NT2/D1 (cell line): ENCODE results near the gene VAPB.

ENCODE experiments used
- DNase-seq: peaks from one replicate; pipeline ENCODE4 v3.0.0-alpha.2; 2011; ENCODE audit warnings: low read depth, low spot score
- H3K27me3 ChIP-seq: 2 replicates; pipeline ENCODE4 v1.6.0; 2011; ENCODE audit warnings: mild to moderate bottlenecking; ENCODE audit not compliant: insufficient read length, insufficient read depth
- H3K36me3 ChIP-seq: 2 replicates; pipeline ENCODE4 v1.6.1; 2011; ENCODE audit warnings: mild to moderate bottlenecking, low read length, mixed read lengths; ENCODE audit not compliant: insufficient read depth, insufficient read length
- H3K4me1 ChIP-seq: 2 replicates; pipeline ENCODE4 v1.5.1; 2011; ENCODE audit not compliant: insufficient read depth, insufficient read length
- H3K4me3 ChIP-seq: 2 replicates; pipeline ENCODE4 v1.5.1; 2011; ENCODE audit warnings: low read depth; ENCODE audit not compliant: insufficient read length
- H3K9ac ChIP-seq: 2 replicates; pipeline ENCODE4 v1.6.0; 2011; ENCODE audit warnings: low read depth; ENCODE audit not compliant: insufficient read length
- H3K9me3 ChIP-seq: 2 replicates; pipeline ENCODE4 v1.5.1; 2011; ENCODE audit warnings: mild to moderate bottlenecking, low read length; ENCODE audit not compliant: insufficient read depth
- SUZ12 ChIP-seq: IDR thresholded peaks from 2 replicates; pipeline ENCODE4 v1.6.1; 2011; ENCODE audit not compliant: insufficient read length, insufficient read depth; ENCODE audit errors: extremely low read depth
- YY1 ChIP-seq: IDR thresholded peaks from 2 replicates; pipeline ENCODE4 v1.6.1; 2011; ENCODE audit not compliant: insufficient read length, insufficient read depth
- ZNF274 ChIP-seq: IDR thresholded peaks from 2 replicates; pipeline ENCODE4 v1.6.1; 2011; ENCODE audit warnings: mild to moderate bottlenecking, low read depth, low read length

The VAPB gene

GRCh38 chr20:58464838-58465237 lies 75.8 kb downstream of the VAPB start:
- TF ChIP-seq ZNF274 (no peak), SUZ12 (no peak), YY1 (no peak)
- Histone ChIP-seq H3K9me3 (no peaks in the 10 kb centered on the region), H3K9ac (no peak overlapping the region), H3K4me3 (no peak overlapping the region), H3K36me3 (no peaks in the 10 kb centered on the region), H3K4me1 (peaks cover 3% of the 10 kb centered on the region), H3K27me3 (peaks cover 1% of the 10 kb centered on the region)
- no peak for DNase-seq

- Histone ChIP-seq H3K36me3 (no peaks in the 10 kb centered on the region), H3K4me1 (peaks cover 3% of the 10 kb centered on the region), H3K4me3 (no peak overlapping the region), H3K9ac (no peak overlapping the region), H3K27me3 (peaks cover 3% of the 10 kb centered on the region), H3K9me3 (no peaks in the 10 kb centered on the region)
- TF ChIP-seq SUZ12 (no peak), YY1 (no peak), ZNF274 (no peak)
- DNase-seq, result no peak
These were observed 77.2 kb downstream of the VAPB start for GRCh38 chr20:58466095-58466708.

- DNase-seq, result no peak
- Histone ChIP-seq H3K9me3 (no peaks in the 10 kb centered on the region), H3K4me3 (no peak overlapping the region), H3K4me1 (no peaks in the 10 kb centered on the region), H3K27me3 (peaks cover 3% of the 10 kb centered on the region), H3K36me3 (no peaks in the 10 kb centered on the region), H3K9ac (no peak overlapping the region)
- TF ChIP-seq ZNF274 (no peak), SUZ12 (no peak), YY1 (no peak)
These were observed 77.9 kb downstream of the VAPB start for GRCh38 chr20:58466729-58467571.

GRCh38 chr20:58467572-58468527 lies 78.8 kb downstream of the VAPB start:
- Histone ChIP-seq H3K4me3 (no peak overlapping the region), H3K4me1 (no peaks in the 10 kb centered on the region), H3K27me3 (peaks cover 3% of the 10 kb centered on the region), H3K9ac (no peak overlapping the region), H3K36me3 (no peaks in the 10 kb centered on the region), H3K9me3 (no peaks in the 10 kb centered on the region)
- TF ChIP-seq SUZ12 (no peak), YY1 (no peak), ZNF274 (no peak)
- DNase-seq, result no peak

- TF ChIP-seq YY1 (no peak), SUZ12 (no peak), ZNF274 (no peak)
- no peak overlapping the region for H3K4me3 ChIP-seq
These were observed 80.6 kb downstream of the VAPB start for GRCh38 chr20:58469616-58470015.

GRCh38 chr20:58470336-58471192 lies 81.5 kb downstream of the VAPB start:
- no peak for DNase-seq
- no peaks in the 10 kb centered on the region for H3K4me1 ChIP-seq
- H3K9me3 ChIP-seq, result no peaks in the 10 kb centered on the region
- no peak overlapping the region for H3K4me3 ChIP-seq
- TF ChIP-seq ZNF274, result no peak
- no peak for TF ChIP-seq SUZ12
- TF ChIP-seq YY1, result no peak
- no peak overlapping the region for H3K9ac ChIP-seq
- peaks cover 3% of the 10 kb centered on the region for H3K27me3 ChIP-seq
- no peaks in the 10 kb centered on the region for H3K36me3 ChIP-seq

More at GRCh38 chr20:58469616-58470015, 80.6 kb downstream of the VAPB start:
- Histone ChIP-seq H3K4me1 (no peaks in the 10 kb centered on the region), H3K9ac (no peak overlapping the region), H3K27me3 (peaks cover 3% of the 10 kb centered on the region), H3K36me3 (no peaks in the 10 kb centered on the region), H3K9me3 (no peaks in the 10 kb centered on the region)
- DNase-seq, result no peak
